HepG2 (cell line): ENCODE data around the gene TREX2. TPM values are rescaled to one million over a fixed set of nuclear protein-coding genes. Genes with fewer than 3 reads are reported as not detected.

Source experiments
- ATAC-seq: fragments of 200-7000 bp; cut with Tn5 transposase; 3 replicates; pipeline ENCODE4 v1.9.1; 2020; ENCODE audit warnings: mild to moderate bottlenecking, moderate library complexity
- BruUV-seq: library from RNA; stranded (reverse); fragments of 400-500 nt; replicated peaks from 2 replicates; lab custom pipeline; 2021; lab: Mats Ljungman, UMichigan
- CTCF ChIA-PET: fragments of 300-600 bp; formaldehyde crosslinking; extraction: SDS; loops from one replicate; lab custom pipeline; 2021; ENCODE audit warnings: low total read pairs, inconsistent platforms, low intra/inter-chr PET ratio; lab: Yijun Ruan, JAX
- POLR2A ChIA-PET: fragments of 350-600 bp; sonication (Branson Sonifier 250); formaldehyde crosslinking; loops from one replicate; lab custom pipeline; 2020; ENCODE audit warnings: antibody characterized with exemption, inconsistent platforms; lab: Yijun Ruan, JAX
- DNase-seq: peaks from one replicate; pipeline ENCODE4 v3.0.0-alpha.2; 2015; ENCODE audit warnings: low spot score
- FAIRE-seq: peaks from 3 replicates; lab custom pipeline; 2011; peaks lifted over from hg19 to GRCh38; lab: Jason Lieb, UNC
- H2AFZ ChIP-seq: one replicate; pipeline ENCODE4 v1.6.1; 2011; ENCODE audit warnings: low read length, inconsistent platforms
- H3K27ac ChIP-seq: fragments of 300-600 bp; 3 replicates; pipeline ENCODE4 v1.8.0; 2011; ENCODE audit warnings: mixed run types, mild to moderate bottlenecking, mixed read lengths, low read length, inconsistent platforms; ENCODE audit not compliant: insufficient read depth; ENCODE audit errors: extremely low read length
- H3K27me3 ChIP-seq, 2 experiments: fragments of 200-600 bp in 1 of 2; 2 replicates in 1 of 2; 3 replicates in 1 of 2; pipeline versions ENCODE4 v1.6.0 to v1.8.0; 2011; ENCODE audit warnings: low read length in 2 of 2, mild to moderate bottlenecking in 2 of 2, moderate library complexity in 2 of 2, inconsistent platforms in 1 of 2; ENCODE audit not compliant: insufficient read depth in 2 of 2, control insufficient read depth in 1 of 2
- H3K36me3 ChIP-seq, 2 experiments: fragments of 200-600 bp in 1 of 2; replicated peaks in 1 of 2; 2 replicates in 1 of 2; 3 replicates in 1 of 2; pipeline versions ENCODE4 v1.5.1 to v1.8.0; 2011; ENCODE audit warnings: low read length in 2 of 2, inconsistent platforms in 1 of 2; ENCODE audit not compliant: insufficient read depth in 2 of 2, control insufficient read depth in 1 of 2
- H3K4me1 ChIP-seq: 2 replicates; pipeline ENCODE4 v1.5.1; 2012; ENCODE audit warnings: low read length, inconsistent platforms; ENCODE audit not compliant: insufficient read depth
- H3K4me2 ChIP-seq: 2 replicates; pipeline ENCODE4 v1.6.0; 2011; ENCODE audit warnings: low read depth, low read length, inconsistent platforms
- H3K4me3 ChIP-seq, 3 experiments: fragments of 200-600 bp in 1 of 3; sonication (generic), shearing (Covaris generic) in 1 of 3; replicated peaks in 1 of 3; 2 replicates each; pipeline ENCODE4 v1.5.1; 2011 to 2016; ENCODE audit warnings: low read length in 3 of 3, inconsistent platforms in 2 of 3, low read depth in 2 of 3, mild to moderate bottlenecking in 2 of 3, control low read depth in 1 of 3, mixed read lengths in 1 of 3; ENCODE audit not compliant: insufficient read depth in 1 of 3
- H3K79me2 ChIP-seq: one replicate; pipeline ENCODE4 v1.6.1; 2011; ENCODE audit warnings: low read length, inconsistent platforms; ENCODE audit not compliant: insufficient read depth
- H3K9ac ChIP-seq: 2 replicates; pipeline ENCODE4 v1.6.0; 2011; ENCODE audit warnings: mild to moderate bottlenecking, low read depth, low read length, inconsistent platforms; ENCODE audit not compliant: insufficient read depth
- H3K9me3 ChIP-seq: 2 replicates; pipeline ENCODE4 v1.5.1; 2012; ENCODE audit warnings: mild to moderate bottlenecking, low read length
- H4K20me1 ChIP-seq: 2 replicates; pipeline ENCODE4 v1.6.0; 2011; ENCODE audit warnings: inconsistent platforms, mild to moderate bottlenecking, low read length, moderate library complexity; ENCODE audit not compliant: insufficient read depth
- FOXA1 ChIP-seq, 2 experiments: fragments of 450-650 bp in 1 of 2; sonication (generic) in 1 of 2; formaldehyde crosslinking in 1 of 2; IDR thresholded peaks; 2 replicates each; pipeline versions ENCODE4 v1.4.0 to v1.6.1; 2016 to 2020; ENCODE audit warnings: missing genetic modification reagents in 1 of 2
- ZNF451 ChIP-seq: sonication (generic); formaldehyde crosslinking; IDR thresholded peaks from 2 replicates; pipeline ENCODE4 v1.5.0; 2020; ENCODE audit warnings: mild to moderate bottlenecking, missing genetic modification reagents
- ZNF7 ChIP-seq: IDR thresholded peaks from 2 replicates; pipeline ENCODE4 v1.6.1; 2016; ENCODE audit warnings: missing biosample characterization, missing genetic modification reagents
- ZNF720 ChIP-seq: sonication (generic); formaldehyde crosslinking; IDR thresholded peaks from 2 replicates; pipeline ENCODE4 v1.4.0; 2020; ENCODE audit warnings: missing genetic modification reagents
- ZNF816 ChIP-seq: sonication (generic); formaldehyde crosslinking; IDR thresholded peaks from 2 replicates; pipeline ENCODE4 v1.8.0; 2022; ENCODE audit warnings: missing genetic modification reagents, mild to moderate bottlenecking, borderline replicate concordance
- ZSCAN29 ChIP-seq: sonication (generic); formaldehyde crosslinking; conservative IDR thresholded peaks from 2 replicates; pipeline ENCODE4 v1.4.0; 2020; ENCODE audit warnings: mild to moderate bottlenecking, missing genetic modification reagents
- WGBS: methylation state at CpG from one replicate; pipeline ENCODE4 v1.1.6; 2017; ENCODE audit warnings: low lambda C conversion rate; 5-methylcytosine and 5-hydroxymethylcytosine counted together
- in situ Hi-C: cut with HindIII; loops from 2 replicates; pipeline ENCODE4 v1.10.0; 2017; ENCODE audit warnings: low pct_unique_long_range_greater_than_20kb; ENCODE audit not compliant: extremely low pct_ligation_motif_present
- intact Hi-C: fragments of 100-400 bp; cut with micrococcal nuclease; formaldehyde crosslinking; loops from one replicate; pipeline ENCODE4 v1.10.0; 2022; ENCODE audit not compliant: unreplicated experiment
- polyA plus RNA-seq, 8 experiments: library from polyadenylated mRNA; depleted of rRNA in 3 of 8; stranded (reverse) in 7 of 8; unstranded in 1 of 8; fragments of >200 nt; fragmentation: Illumina TruSeq in 4 of 8; extraction: Trizol in 4 of 8; gene quantifications; 2 replicates each; pipeline versions ENCODE4 v1.2.1 to v1.2.3, GENCODE V29; 2011 to 2016; ENCODE audit warnings: low read depth in 4 of 8, missing spikeins in 1 of 8, mixed read lengths in 1 of 8; ENCODE audit not compliant: insufficient read depth in 1 of 8
- total RNA-seq, 5 experiments: library from RNA; depleted of rRNA; stranded (reverse); fragments of >200 nt; fragmentation: Illumina TruSeq; extraction: Trizol; gene quantifications; 2 replicates each; pipeline ENCODE4 v1.2.3, GENCODE V29; 2016; ENCODE audit warnings: low read depth in 1 of 5
- TF ChIP-seq, protein P1 (sequence below): IDR thresholded peaks from 2 replicates; pipeline ENCODE4 v1.6.1; 2012; ENCODE audit warnings: low read depth, low read length, improper control_type of control experiment
- TF ChIP-seq, protein P2 (sequence below): sonication (generic); formaldehyde crosslinking; IDR thresholded peaks from 2 replicates; pipeline ENCODE4 v1.4.0; 2020; ENCODE audit warnings: mild to moderate bottlenecking, missing genetic modification reagents

TREX2 gene
- total and polyA plus RNA-seq, 2 of the 13 experiments (the other 11 are each of a cell fraction or from before 2014, with no cell fraction given) = 0.13 to 0.18 TPM

DNA sequence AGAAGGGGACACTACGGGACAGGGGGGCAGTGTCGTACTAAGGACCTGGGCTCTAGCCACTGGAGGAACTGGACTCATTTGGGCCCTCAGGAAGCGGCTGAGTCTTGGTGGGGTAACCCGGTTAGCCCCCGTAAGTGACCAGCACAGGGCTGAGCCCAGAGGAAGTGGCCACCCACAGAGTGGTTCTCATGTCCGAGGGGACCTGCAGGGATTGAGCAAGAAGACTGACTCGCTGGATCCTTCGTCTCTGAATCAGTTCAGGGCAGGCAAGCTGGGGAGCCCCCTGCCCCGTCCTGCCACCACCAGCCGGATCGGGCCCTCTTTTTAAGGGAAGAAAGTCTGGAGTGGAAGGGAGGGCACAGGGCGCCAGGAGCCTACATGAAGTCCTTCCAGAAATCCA lies 48.2 kb upstream of the TREX2 start:
- H3K9me3 ChIP-seq = no peaks in the 10 kb centered on the region
- WGBS = 57% methylated on average over 3 of the region's 12 CpGs
- intact Hi-C loops (no loop called here), in situ Hi-C loops (no loop called here)
- POLR2A ChIA-PET = interaction anchor here (1.4 kb wide), 1 partner anchor 22 kb away, joined by 4 read pairs; no protein-coding TSS in a partner anchor
- no peak overlapping the region for H3K27ac ChIP-seq
- H3K9ac ChIP-seq = no peak overlapping the region
- no peak overlapping the region for H2AFZ ChIP-seq
- no peaks in the 10 kb centered on the region for H3K36me3 ChIP-seq
- no peaks in the 10 kb centered on the region for H3K79me2 ChIP-seq
- peak overlapping the region in 1 of 3 experiments; percentile 43; a peak in 1 of 6 replicates for H3K4me3 ChIP-seq
- no peak for DNase-seq
- no peak for ATAC-seq
- no peak for FAIRE-seq
- H4K20me1 ChIP-seq = no peaks in the 10 kb centered on the region
- CTCF ChIA-PET = interaction anchor here (1.4 kb wide), 1 partner anchor 33 kb away, joined by 6 read pairs; no protein-coding TSS in a partner anchor
- peak overlapping the region; percentile 39 for H3K4me2 ChIP-seq
- TF ChIP-seq ZNF720 = no peak
- TF ChIP-seq, all 625 proteins: peak for 0
- H3K4me1 ChIP-seq = peaks cover 62% of the 10 kb centered on the region
- 0 out of 5 replicates have a peak, but pooled peaks cover 1 to 6% of the 10 kb centered on the region in 2 experiments for H3K27me3 ChIP-seq
- BruUV-seq = no TSS peak

DNA sequence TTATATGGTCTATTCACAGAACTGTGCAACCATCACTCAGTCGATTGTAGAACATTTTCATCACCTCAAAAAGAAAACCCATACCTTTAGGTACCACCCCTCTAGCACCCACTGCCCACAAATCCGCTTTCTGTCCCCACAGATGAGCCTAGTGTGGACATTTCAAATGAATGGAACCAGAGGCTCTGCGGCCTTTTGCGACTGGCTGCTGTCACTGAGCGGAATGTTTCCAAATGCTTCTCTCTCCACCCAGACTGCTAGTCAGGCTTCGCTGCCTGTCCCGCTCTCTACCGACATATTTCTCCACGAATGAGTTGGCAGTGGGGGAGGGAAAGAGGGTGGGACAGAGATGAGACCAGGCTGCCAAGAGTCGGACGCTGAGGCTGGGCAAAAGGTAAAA lies 47.2 kb upstream of the TREX2 start:
- H3K27ac ChIP-seq = no peak overlapping the region
- CTCF ChIA-PET = interaction anchor here (1.1 kb wide), 1 partner anchor 32 kb away, joined by 3 read pairs; no protein-coding TSS in a partner anchor
- intact Hi-C loops = no loop called here
- POLR2A ChIA-PET = no interaction called here
- no peak for FAIRE-seq
- H3K79me2 ChIP-seq = no peaks in the 10 kb centered on the region
- H3K36me3 ChIP-seq = no peaks in the 10 kb centered on the region
- no TSS peak for BruUV-seq
- peaks cover 69% of the 10 kb centered on the region for H3K4me1 ChIP-seq
- no peak overlapping the region for H3K4me3 ChIP-seq
- no peak overlapping the region for H3K9ac ChIP-seq
- H3K9me3 ChIP-seq = no peaks in the 10 kb centered on the region
- ATAC-seq = no peak
- H2AFZ ChIP-seq = no peak overlapping the region
- 0 out of 5 replicates have a peak, but pooled peaks cover 1 to 6% of the 10 kb centered on the region in 2 experiments for H3K27me3 ChIP-seq
- in situ Hi-C loops = no loop called here
- H3K4me2 ChIP-seq = no peak overlapping the region
- TF ChIP-seq ZNF816 (CRISPR knock-in tag) = no peak
- TF ChIP-seq, protein P1, sequence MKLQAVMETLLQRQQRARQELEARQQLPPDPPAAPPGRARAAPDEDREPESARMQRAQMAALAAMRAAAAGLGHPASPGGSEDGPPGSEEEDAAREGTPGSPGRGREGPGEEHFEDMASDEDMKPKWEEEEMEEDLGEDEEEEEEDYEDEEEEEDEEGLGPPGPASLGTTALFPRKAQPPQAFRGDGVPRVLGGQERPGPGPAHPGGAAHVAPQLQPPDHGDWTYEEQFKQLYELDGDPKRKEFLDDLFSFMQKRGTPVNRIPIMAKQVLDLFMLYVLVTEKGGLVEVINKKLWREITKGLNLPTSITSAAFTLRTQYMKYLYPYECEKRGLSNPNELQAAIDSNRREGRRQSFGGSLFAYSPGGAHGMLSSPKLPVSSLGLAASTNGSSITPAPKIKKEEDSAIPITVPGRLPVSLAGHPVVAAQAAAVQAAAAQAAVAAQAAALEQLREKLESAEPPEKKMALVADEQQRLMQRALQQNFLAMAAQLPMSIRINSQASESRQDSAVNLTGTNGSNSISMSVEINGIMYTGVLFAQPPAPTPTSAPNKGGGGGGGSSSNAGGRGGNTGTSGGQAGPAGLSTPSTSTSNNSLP = no peak
- TF ChIP-seq ZNF451 = no peak
- TF ChIP-seq ZNF7 = peak; percentile 93
- TF ChIP-seq, protein P2, sequence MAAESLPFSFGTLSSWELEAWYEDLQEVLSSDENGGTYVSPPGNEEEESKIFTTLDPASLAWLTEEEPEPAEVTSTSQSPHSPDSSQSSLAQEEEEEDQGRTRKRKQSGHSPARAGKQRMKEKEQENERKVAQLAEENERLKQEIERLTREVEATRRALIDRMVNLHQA (CRISPR knock-in tag) = no peak
- no peak for TF ChIP-seq FOXA1 (IDR thresholded peaks at IDR 0.05)
- TF ChIP-seq FOXA1 (CRISPR knock-in tag; IDR thresholded peaks at IDR 0.05) = no peak
- no peak for TF ChIP-seq ZSCAN29 (CRISPR knock-in tag)
- WGBS = 59% methylated on average over 11 of the region's 11 CpGs
- no peaks in the 10 kb centered on the region for H4K20me1 ChIP-seq
- DNase-seq = no peak
